Prostate gland (tissue), 2 donors: ENCODE measurements around the gene PDXDC1.
"Not testable (repeated sequence)": the region's sequence is repeated elsewhere in the genome, so short reads cannot be mapped to it uniquely, and the experiment has no call there.

ENCODE experiments used
- POLR2AphosphoS5 ChIP-seq: sonication (generic); formaldehyde crosslinking; IDR thresholded peaks from one replicate; pipeline ENCODE4 v1.6.1; 2017; ENCODE audit warnings: antibody characterized with exemption
- TF ChIP-seq, protein P1 (sequence below), 4 experiments: fragments of 200-600 bp in 2 of 4; fragments of 450-650 bp in 2 of 4; sonication (generic) in 2 of 4; IDR thresholded peaks; 1 replicate in 3 of 4; 2 replicates in 1 of 4; pipeline ENCODE4 v1.5.1; 2016 to 2019; ENCODE audit warnings: antibody characterized with exemption in 4 of 4, mild to moderate bottlenecking in 2 of 4, moderate library complexity in 2 of 4

DNA sequence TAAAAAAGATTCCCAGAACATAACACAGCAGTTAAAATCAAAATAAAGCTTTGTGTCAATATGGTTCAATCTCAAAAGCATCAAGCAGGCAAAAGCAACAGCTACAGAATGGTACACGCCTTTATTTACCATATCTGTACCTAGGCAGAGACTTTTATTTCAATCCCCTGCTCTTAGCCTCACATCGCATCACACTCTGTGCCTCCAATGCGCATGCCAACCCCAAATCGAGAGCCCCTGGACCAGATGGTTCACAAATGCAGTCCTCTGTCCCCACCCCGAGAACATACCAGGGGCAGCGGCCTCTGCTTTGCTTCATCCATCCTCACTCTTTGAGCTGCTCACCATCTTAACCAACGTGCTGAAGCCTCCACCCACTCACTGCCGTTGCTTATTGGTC lies 91.9 kb downstream of the PDXDC1 start:
- TF ChIP-seq, protein P1, sequence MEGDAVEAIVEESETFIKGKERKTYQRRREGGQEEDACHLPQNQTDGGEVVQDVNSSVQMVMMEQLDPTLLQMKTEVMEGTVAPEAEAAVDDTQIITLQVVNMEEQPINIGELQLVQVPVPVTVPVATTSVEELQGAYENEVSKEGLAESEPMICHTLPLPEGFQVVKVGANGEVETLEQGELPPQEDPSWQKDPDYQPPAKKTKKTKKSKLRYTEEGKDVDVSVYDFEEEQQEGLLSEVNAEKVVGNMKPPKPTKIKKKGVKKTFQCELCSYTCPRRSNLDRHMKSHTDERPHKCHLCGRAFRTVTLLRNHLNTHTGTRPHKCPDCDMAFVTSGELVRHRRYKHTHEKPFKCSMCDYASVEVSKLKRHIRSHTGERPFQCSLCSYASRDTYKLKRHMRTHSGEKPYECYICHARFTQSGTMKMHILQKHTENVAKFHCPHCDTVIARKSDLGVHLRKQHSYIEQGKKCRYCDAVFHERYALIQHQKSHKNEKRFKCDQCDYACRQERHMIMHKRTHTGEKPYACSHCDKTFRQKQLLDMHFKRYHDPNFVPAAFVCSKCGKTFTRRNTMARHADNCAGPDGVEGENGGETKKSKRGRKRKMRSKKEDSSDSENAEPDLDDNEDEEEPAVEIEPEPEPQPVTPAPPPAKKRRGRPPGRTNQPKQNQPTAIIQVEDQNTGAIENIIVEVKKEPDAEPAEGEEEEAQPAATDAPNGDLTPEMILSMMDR (IDR thresholded peaks at IDR 0.05) = not testable (repeated sequence)
- TF ChIP-seq POLR2AphosphoS5 = not testable (repeated sequence)
